T-cell (primary cell): ENCODE data around the gene MUC4. TPM values are rescaled to one million over a fixed set of nuclear protein-coding genes. Genes with fewer than 3 reads are reported as not detected.
"Not testable (repeated sequence)": the region's sequence is repeated elsewhere in the genome, so short reads cannot be mapped to it uniquely, and the experiment has no call there.

Source experiments
- ATAC-seq, 4 experiments: fragments of 200-7000 bp in 3 of 4; fragments of 150-1000 bp in 1 of 4; cut with Tn5 transposase; replicated peaks in 1 of 4; 1 replicate in 3 of 4; 2 replicates in 1 of 4; pipeline ENCODE4 v1.10.0; 2021; ENCODE audit warnings: moderate library complexity in 3 of 4, mild to moderate bottlenecking in 2 of 4, moderate number of reproducible peaks in 1 of 4
- CTCF ChIA-PET, 2 donors: fragments of 300-600 bp; sonication (Branson Sonifier 250); formaldehyde crosslinking; loops; one replicate each; lab custom pipeline; 2022; ENCODE audit warnings: antibody characterized with exemption in 2 of 2; lab: Charles Lee
- POLR2A ChIA-PET, 2 donors: fragments of 300-600 bp; sonication (Branson Sonifier 250); formaldehyde crosslinking; loops; one replicate each; lab custom pipeline; 2022; ENCODE audit warnings: antibody characterized with exemption in 2 of 2; lab: Charles Lee
- DNase-seq, 35 experiments: peaks; one replicate each; pipeline versions ENCODE4 v3.0.0 to v3.0.0-alpha.2; 2013 to 2023
- H3K27ac ChIP-seq: one replicate; pipeline ENCODE4 v1.5.1; 2013; ENCODE audit warnings: low read length
- H3K27me3 ChIP-seq, 2 experiments: replicated peaks in 1 of 2; 1 replicate in 1 of 2; 2 replicates in 1 of 2; pipeline versions ENCODE4 v1.6.1 to v1.7.0; 2013; ENCODE audit warnings: low read length in 1 of 2, mixed read lengths in 1 of 2; ENCODE audit not compliant: control insufficient read depth in 2 of 2, insufficient read depth in 2 of 2; ENCODE audit errors: extremely low read depth in 1 of 2
- H3K36me3 ChIP-seq, 2 donors: 1 replicate in 1 of 2; 2 replicates in 1 of 2; pipeline versions ENCODE4 v1.6.1 to v1.7.0; 2013; ENCODE audit warnings: low read length in 1 of 2; ENCODE audit not compliant: control insufficient read depth in 2 of 2, insufficient read depth in 1 of 2; ENCODE audit errors: extremely low read depth in 1 of 2
- H3K4me1 ChIP-seq, 2 experiments: 1 replicate in 1 of 2; 2 replicates in 1 of 2; pipeline versions ENCODE4 v1.6.1 to v1.7.0; 2013; ENCODE audit warnings: low read length in 2 of 2, mixed read lengths in 1 of 2; ENCODE audit not compliant: insufficient read depth in 2 of 2, control insufficient read depth in 1 of 2; ENCODE audit errors: extremely low read depth in 1 of 2
- H3K4me3 ChIP-seq, 2 donors: 1 replicate in 1 of 2; 2 replicates in 1 of 2; pipeline versions ENCODE4 v1.5.1 to v1.7.0; 2013; ENCODE audit warnings: mild to moderate bottlenecking in 2 of 2, low read length in 1 of 2, moderate library complexity in 1 of 2; ENCODE audit not compliant: control insufficient read depth in 1 of 2; ENCODE audit errors: extremely low read depth in 1 of 2
- H3K9me3 ChIP-seq: 2 replicates; pipeline ENCODE4 v1.7.0; 2013
- H3K27ac Mint-ChIP-seq, 2 donors: one replicate each; pipeline ENCODE4 v1.8.0; 2020 to 2021; ENCODE audit warnings: mild to moderate bottlenecking in 2 of 2, mixed read lengths in 2 of 2
- H3K27me3 Mint-ChIP-seq, 2 donors: one replicate each; pipeline ENCODE4 v1.8.0; 2021 to 2022; ENCODE audit warnings: mixed read lengths in 2 of 2
- H3K36me3 Mint-ChIP-seq: one replicate; pipeline ENCODE4 v1.8.0; 2021; ENCODE audit warnings: mixed read lengths
- H3K4me1 Mint-ChIP-seq, 3 donors: one replicate each; pipeline ENCODE4 v1.8.0; 2020 to 2022; ENCODE audit warnings: mixed read lengths in 3 of 3, mild to moderate bottlenecking in 1 of 3
- H3K4me3 Mint-ChIP-seq, 3 donors: one replicate each; pipeline ENCODE4 v1.8.0; 2020 to 2022; ENCODE audit warnings: mild to moderate bottlenecking in 3 of 3, mixed read lengths in 3 of 3, moderate library complexity in 3 of 3
- H3K9me3 Mint-ChIP-seq, 3 donors: one replicate each; pipeline ENCODE4 v1.8.0; 2020 to 2022; ENCODE audit warnings: mixed read lengths in 3 of 3
- WGBS: methylation state at CpG from one replicate; pipeline ENCODE4 v1.1.5; 2013; ENCODE audit warnings: missing lambda C conversion rate; ENCODE audit not compliant: insufficient coverage; 5-methylcytosine and 5-hydroxymethylcytosine counted together
- total RNA-seq, 35 experiments: library from RNA in 6 of 35; stranded (reverse) in 6 of 35; fragments of 120-200 nt in 1 of 35; gene quantifications; one replicate each; pipeline versions ENCODE4 v1.2.1 to v1.2.4 and lab custom pipeline; 2013 to 2026

Gene MUC4
- total RNA-seq, 5 donors from 2014 or later (not counting 1 experiment from before 2014, with no cell fraction given) = 0.03 to 0.16 (median 0.05) TPM; not detected in 1

- Mint-ChIP-seq H3K27ac (no peak overlapping the region), H3K4me1 (no peaks in the 10 kb centered on the region), H3K36me3 (no peaks in the 10 kb centered on the region), H3K4me3 (no peak overlapping the region), H3K27me3 (peaks cover 0 to 9% of the 10 kb centered on the region in 2 donors), H3K9me3 (no peaks in the 10 kb centered on the region)
- H3K4me3 ChIP-seq = no peak overlapping the region
- CTCF ChIA-PET = no interaction called here
- H3K27me3 ChIP-seq = peaks cover 0 to 26% of the 10 kb centered on the region in 2 experiments
- ATAC-seq (no peak), DNase-seq (no peak)
- no peak overlapping the region for H3K27ac ChIP-seq
- POLR2A ChIA-PET = no interaction called here
- WGBS = 86% methylated on average over 41 of the region's 47 CpGs
- H3K9me3 ChIP-seq = no peaks in the 10 kb centered on the region
- H3K36me3 ChIP-seq = no peaks in the 10 kb centered on the region
- H3K4me1 ChIP-seq = no peaks in the 10 kb centered on the region
Measured at GRCh38 chr3:195825857-195826804, 14.4 kb upstream of the MUC4 start.

DNA sequence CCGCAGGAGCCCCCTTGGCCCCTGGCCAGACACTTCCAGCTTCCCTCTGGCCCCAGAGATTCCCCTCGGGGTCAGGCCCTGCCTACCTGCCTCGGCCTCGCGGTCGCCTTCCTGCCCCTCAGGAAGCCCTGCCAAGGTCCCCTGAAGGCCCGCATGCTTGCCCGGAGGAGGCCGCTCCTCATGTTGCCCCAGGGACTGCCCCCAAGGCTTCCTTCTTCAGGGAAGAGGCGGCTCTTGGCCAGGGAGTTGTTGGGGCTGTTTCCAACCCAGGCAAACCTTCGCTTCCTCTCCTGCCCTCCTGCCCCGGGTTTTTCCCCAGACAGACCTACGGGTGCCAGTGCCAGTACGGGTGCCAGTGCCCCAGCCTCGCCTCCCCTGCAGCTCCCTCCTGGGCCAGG, 13.5 kb upstream of the MUC4 start:
- ChIA-PET CTCF (no interaction called here), POLR2A (no interaction called here)
- Histone ChIP-seq H3K27me3 (peaks cover 0 to 31% of the 10 kb centered on the region in 2 experiments), H3K27ac (no peak overlapping the region), H3K4me3 (no peak overlapping the region), H3K36me3 (no peaks in the 10 kb centered on the region), H3K9me3 (no peaks in the 10 kb centered on the region), H3K4me1 (no peaks in the 10 kb centered on the region)
- Mint-ChIP-seq H3K4me1 (no peaks in the 10 kb centered on the region), H3K27ac (no peak overlapping the region), H3K9me3 (no peaks in the 10 kb centered on the region), H3K36me3 (no peaks in the 10 kb centered on the region), H3K4me3 (no peak overlapping the region), H3K27me3 (peaks cover 0 to 9% of the 10 kb centered on the region in 2 donors)
- WGBS = 78% methylated on average over 15 of the region's 15 CpGs
- no peak for ATAC-seq
- no peak for DNase-seq

GRCh38 chr3:195824425-195825190, 12.9 kb upstream of the MUC4 start:
- peaks cover 0 to 12% of the 10 kb centered on the region in 2 donors for H3K27me3 Mint-ChIP-seq
- H3K4me3 ChIP-seq, POLR2A ChIA-PET, ATAC-seq, CTCF ChIA-PET, H3K27ac Mint-ChIP-seq, H3K36me3 ChIP-seq, H3K27ac ChIP-seq, H3K4me1 ChIP-seq, H3K4me3 Mint-ChIP-seq, H3K36me3 Mint-ChIP-seq, H3K9me3 ChIP-seq, DNase-seq, H3K4me1 Mint-ChIP-seq, H3K9me3 Mint-ChIP-seq: not testable (repeated sequence)
- 75% methylated on average over 11 of the region's 13 CpGs for WGBS
- H3K27me3 ChIP-seq = peaks cover 0 to 35% of the 10 kb centered on the region in 2 experiments

GRCh38 chr3:195823999-195824398, 12.3 kb upstream of the MUC4 start:
- H3K27ac Mint-ChIP-seq = no peak overlapping the region
- DNase-seq (no peak), ATAC-seq (no peak)
- Histone ChIP-seq H3K4me1 (no peaks in the 10 kb centered on the region), H3K4me3 (no peak overlapping the region), H3K27me3 (peaks cover 0 to 33% of the 10 kb centered on the region in 2 experiments), H3K9me3 (no peaks in the 10 kb centered on the region), H3K36me3 (no peaks in the 10 kb centered on the region), H3K27ac (no peak overlapping the region)
- 71% methylated on average over 12 of the region's 13 CpGs for WGBS
- no peaks in the 10 kb centered on the region for H3K36me3 Mint-ChIP-seq
- no peaks in the 10 kb centered on the region for H3K4me1 Mint-ChIP-seq
- ChIA-PET POLR2A (no interaction called here), CTCF (no interaction called here)
- H3K27me3 Mint-ChIP-seq = peaks cover 0 to 12% of the 10 kb centered on the region in 2 donors
- H3K9me3 Mint-ChIP-seq = no peaks in the 10 kb centered on the region
- H3K4me3 Mint-ChIP-seq = no peak overlapping the region

DNA sequence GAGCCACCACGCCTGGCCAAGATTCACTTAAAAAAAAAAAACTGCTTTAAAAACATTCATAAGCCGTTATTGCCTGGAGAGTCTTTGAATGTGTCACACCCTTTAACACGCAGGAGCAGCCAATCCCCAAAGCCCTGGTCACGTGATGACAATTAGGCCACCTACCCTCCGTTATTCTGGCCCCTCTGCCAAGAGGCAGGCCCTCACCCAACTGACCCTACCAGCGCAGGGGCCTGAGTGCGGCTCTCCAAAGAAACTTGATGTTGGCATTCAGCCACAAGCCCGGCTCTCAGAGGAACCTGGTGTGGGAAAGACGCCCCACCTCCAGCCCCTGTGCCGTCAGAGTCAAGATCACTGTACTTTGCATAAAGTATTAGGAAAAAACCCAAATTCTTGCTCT, 11.6 kb upstream of the MUC4 start:
- no peaks in the 10 kb centered on the region for H3K9me3 Mint-ChIP-seq

GRCh38 chr3:195822131-195822696, 10.5 kb upstream of the MUC4 start:
- H3K36me3 ChIP-seq = no peaks in the 10 kb centered on the region
- no peak overlapping the region for H3K4me3 ChIP-seq
- no peak overlapping the region for H3K27ac ChIP-seq
- CTCF ChIA-PET = no interaction called here
- Mint-ChIP-seq H3K4me1 (peaks cover 0 to 2% (median 0%) of the 10 kb centered on the region in 3 donors), H3K27ac (no peak overlapping the region), H3K36me3 (no peaks in the 10 kb centered on the region), H3K27me3 (peaks cover 0 to 12% of the 10 kb centered on the region in 2 donors), H3K4me3 (no peak overlapping the region), H3K9me3 (no peaks in the 10 kb centered on the region)
- H3K9me3 ChIP-seq = no peaks in the 10 kb centered on the region
- no peaks in the 10 kb centered on the region for H3K4me1 ChIP-seq
- WGBS = 81% methylated on average over 14 of the region's 16 CpGs
- POLR2A ChIA-PET = no interaction called here
- no peak for DNase-seq
- ATAC-seq = no peak
- H3K27me3 ChIP-seq = peaks cover 0 to 33% of the 10 kb centered on the region in 2 experiments

More for the DNA sequence above, 11.6 kb upstream of the MUC4 start:
- Histone ChIP-seq H3K4me3 (no peak overlapping the region), H3K4me1 (no peaks in the 10 kb centered on the region), H3K27me3 (peaks cover 0 to 33% of the 10 kb centered on the region in 2 experiments), H3K9me3 (no peaks in the 10 kb centered on the region), H3K27ac (no peak overlapping the region), H3K36me3 (no peaks in the 10 kb centered on the region)
- WGBS = 64% methylated on average over 7 of the region's 10 CpGs
- DNase-seq (no peak), ATAC-seq (no peak)
- H3K4me3 Mint-ChIP-seq = no peak overlapping the region
- H3K36me3 Mint-ChIP-seq = no peaks in the 10 kb centered on the region
- no peak overlapping the region for H3K27ac Mint-ChIP-seq
- ChIA-PET CTCF (no interaction called here), POLR2A (no interaction called here)
- no peaks in the 10 kb centered on the region for H3K4me1 Mint-ChIP-seq
- peaks cover 0 to 12% of the 10 kb centered on the region in 2 donors for H3K27me3 Mint-ChIP-seq
